ENCODE data around the gene BCL2L14.

BCL2L14 gene

GRCh38 chr12:12147111-12147510 lies 76.4 kb downstream of the BCL2L14 start:
- no peak for DNase-seq
- no peak for TF ChIP-seq POLR2A (IDR thresholded peaks at IDR 0.05; ENCODE audit: low read length)
- no peak for TF ChIP-seq GATA1 (IDR thresholded peaks at IDR 0.05; ENCODE audit: low read depth, low read length)
